GM21423 (cell line): ENCODE results near the gene CHAC1.

Source experiments
- ATAC-seq: cut with Tn5 transposase; IDR thresholded peaks from one replicate; pipeline ENCODE4 v1.9.1; 2021; ENCODE audit warnings: mild to moderate bottlenecking, moderate library complexity; ENCODE audit not compliant: unreplicated experiment

Gene CHAC1

GRCh38 chr15:40982855-40983254 lies 29.6 kb downstream of the CHAC1 start:
- ATAC-seq = no peak

GRCh38 chr15:40984406-40984805 lies 31.1 kb downstream of the CHAC1 start:
- no peak for ATAC-seq

- ATAC-seq = no peak
Observed at GRCh38 chr15:40984964-40985363, 31.7 kb downstream of the CHAC1 start.

- no peak for ATAC-seq
Observed at GRCh38 chr15:40985541-40986330, 32.5 kb downstream of the CHAC1 start.

DNA sequence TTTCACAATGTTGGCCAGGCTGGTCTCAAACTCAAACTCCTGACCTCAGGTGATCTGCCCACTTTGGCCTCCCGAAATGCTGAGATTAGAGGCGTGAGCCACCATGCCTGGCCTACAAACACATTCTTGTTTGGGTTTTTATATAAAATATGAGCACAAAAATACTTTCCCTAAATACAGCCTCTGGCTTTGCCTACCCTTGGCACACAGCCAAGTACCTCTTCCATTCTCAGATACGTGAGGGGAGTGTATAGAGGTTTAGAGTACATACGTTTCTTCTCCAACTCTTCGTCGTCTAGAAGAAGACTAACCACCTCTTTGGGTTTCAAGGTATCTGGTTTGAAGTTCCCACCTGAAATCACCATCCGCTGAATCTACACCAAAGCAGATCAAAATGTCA lies 33.5 kb downstream of the CHAC1 start:
- no peak for ATAC-seq

DNA sequence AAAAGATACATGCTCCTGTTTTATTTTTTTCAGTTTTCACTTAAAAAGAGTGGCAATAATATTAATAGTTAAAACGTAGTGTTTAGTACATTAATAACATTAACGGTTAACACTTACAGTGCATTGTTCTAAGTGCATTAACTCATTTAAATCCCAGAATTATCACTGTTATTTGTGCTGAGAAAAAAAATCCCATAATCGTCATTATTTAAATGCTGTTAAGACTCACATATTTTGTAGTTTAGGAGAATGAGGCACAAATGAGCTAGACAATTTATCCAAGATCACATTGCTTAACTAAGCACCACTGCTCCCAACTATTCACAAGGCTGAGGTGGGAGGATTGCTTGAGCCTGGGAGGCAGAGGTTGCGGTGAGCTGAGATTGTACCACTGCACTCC lies 34.9 kb downstream of the CHAC1 start:
- ATAC-seq = no peak

GRCh38 chr15:40990080-40990479 lies 36.8 kb downstream of the CHAC1 start:
- ATAC-seq = no peak

DNA sequence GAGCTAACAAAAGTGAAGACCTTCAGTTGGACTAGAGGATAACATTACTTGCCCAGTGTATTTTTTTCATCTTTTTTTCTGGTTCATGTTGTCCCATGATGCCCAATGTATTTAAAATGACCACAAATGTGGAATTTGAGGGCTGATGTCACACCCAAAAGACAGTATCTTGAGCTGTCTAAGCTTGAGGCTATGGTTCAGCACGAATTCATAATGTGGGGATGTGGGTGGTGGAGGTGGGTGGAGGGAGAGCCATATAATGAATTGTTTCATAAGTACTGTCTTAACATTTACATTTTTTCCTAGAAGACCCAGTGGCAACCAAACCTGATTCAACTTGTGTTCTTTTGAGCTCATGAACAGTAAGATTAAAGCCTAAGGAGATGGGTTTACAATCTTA lies 37.5 kb downstream of the CHAC1 start:
- no peak for ATAC-seq

DNA sequence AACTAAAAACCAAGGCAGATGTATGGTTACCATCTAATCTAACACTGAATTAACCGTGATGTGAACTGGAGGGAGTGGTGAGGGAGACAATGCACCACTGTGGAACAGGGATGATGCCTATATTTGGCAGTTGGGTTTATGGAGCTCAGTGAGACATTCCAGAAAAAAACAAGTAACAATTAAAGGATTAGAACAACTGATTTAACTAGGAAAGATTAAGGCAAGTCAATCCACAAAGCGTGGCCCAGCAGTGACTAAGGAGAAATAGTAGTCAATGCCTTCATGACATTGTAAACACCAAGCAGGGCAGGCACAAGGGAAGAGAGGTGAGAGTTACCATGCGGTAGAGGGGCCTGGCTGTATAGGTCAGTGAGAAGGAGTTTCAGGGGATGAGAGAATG lies 38.1 kb downstream of the CHAC1 start:
- ATAC-seq = no peak

DNA sequence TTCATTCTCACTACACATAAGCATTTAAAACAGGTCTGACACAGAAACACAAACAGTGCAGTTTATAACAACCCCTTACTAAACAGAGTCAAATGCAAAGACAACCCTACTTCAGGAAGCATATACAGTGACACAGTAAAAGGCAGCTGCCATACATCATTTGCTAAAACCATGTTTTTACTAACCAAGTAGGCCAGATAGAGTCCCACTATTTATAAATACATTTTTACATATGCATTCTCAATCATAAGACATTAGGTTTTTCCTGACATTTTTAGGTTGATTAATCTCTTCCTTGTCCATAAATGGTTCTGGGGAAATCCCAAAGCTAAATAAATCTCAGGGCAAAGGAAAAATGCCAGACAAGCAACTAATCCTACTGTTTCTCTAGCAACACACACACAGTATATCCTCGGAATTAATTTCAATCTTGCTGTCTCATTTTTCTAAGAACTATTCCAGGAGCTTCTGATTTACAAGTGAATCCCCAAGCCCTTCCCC lies 39.0 kb downstream of the CHAC1 start:
- no peak for ATAC-seq

DNA sequence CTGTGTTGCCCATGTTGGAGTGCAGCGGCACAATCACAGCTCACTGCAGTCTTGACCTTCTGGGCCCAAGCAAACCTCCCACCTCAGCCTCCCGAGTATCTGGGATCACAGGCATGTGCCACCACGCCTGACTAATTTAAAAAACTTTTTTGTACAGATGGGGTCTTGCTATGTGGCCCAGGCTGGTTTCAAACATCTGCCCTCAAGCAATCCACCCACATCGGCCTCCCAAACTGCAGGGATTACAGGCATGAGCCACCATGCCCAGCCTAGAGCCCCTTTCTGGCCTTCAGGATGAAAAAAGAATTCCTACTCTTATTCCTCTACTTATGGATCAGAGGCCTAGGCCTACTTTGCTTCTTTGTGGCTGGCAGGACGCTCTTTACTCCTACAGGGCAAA lies 39.6 kb downstream of the CHAC1 start:
- ATAC-seq = no peak

DNA sequence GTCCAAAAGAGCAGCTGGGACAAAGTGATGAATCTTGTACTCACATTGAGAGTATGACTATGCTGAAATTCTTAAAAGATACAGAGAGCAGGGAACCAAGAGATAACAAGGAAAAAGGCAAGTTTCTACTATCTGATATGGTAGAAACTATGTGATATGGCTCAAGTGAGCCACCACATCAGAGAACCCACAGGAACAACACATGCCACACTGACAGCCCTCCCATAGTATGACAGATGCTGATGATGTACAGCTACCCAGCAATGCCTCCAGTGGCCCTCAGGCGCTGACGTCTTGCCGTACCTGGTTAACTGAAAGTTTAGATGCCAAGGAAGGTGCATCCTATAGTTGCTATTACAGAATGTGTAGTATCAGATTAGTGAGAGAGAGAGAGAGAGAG lies 42.4 kb downstream of the CHAC1 start:
- no peak for ATAC-seq

DNA sequence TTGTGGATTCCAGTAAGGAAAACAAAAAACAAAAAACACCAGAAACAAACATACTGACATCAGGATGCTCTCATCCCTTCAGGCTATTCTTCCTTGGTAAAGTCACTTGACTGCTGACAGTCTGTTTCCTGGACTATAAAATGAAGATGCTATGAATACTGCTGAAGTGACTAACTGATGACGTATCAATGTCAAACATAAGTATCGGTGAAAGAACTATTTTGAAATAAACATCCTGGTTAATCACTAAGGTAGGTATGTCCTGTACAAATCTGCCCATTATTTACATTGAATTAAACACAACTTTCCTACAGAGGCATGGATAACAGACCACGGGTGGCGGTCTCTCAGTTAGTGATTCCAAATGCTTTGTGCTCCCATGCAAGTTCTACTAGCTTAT lies 45.9 kb downstream of the CHAC1 start:
- no peak for ATAC-seq

DNA sequence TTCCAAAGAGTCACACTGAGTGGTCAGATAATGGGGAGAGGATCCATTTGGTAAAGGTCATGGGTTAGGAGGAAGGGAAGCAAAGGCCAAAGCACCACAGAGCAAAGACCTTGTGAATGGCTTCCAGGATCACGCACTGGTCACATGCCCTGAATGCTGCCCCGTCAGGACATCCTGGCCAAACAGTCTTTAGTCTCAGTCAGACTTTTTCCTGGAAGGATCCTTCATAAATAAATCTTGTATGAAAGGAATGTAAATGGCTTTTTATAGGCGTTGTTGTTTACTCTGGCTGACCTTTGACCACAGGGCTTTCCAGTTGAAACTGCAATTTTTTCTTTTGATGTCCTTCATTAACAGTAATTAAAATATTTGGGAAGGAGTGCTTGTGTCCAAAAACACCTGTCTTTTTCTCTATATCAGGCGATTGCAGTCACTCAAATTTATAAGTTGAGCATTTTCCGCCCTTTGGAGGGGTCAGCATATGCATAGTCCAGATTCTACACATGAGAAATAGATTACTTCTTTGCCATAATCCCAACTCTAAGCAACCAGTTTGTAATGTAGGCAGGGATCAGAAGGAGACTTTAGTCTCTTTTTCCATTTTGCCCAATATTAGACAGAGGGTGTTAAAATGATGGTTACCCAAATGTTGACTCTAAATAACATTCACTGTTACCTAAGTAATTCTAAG lies 48.4 kb downstream of the CHAC1 start:
- no peak for ATAC-seq

GRCh38 chr15:41004490-41004889 lies 51.2 kb downstream of the CHAC1 start:
- ATAC-seq = no peak
